ENCODE data around the gene ZSWIM7. TPM values are rescaled to one million over a fixed set of nuclear protein-coding genes. Genes with fewer than 3 reads are reported as not detected.

Gene ZSWIM7, protein sequence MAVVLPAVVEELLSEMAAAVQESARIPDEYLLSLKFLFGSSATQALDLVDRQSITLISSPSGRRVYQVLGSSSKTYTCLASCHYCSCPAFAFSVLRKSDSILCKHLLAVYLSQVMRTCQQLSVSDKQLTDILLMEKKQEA
- total RNA-seq = 10 to 100 TPM; 14.6 to 19.0 (median 16.3) TPM
- 27.6 TPM for total RNA-seq (2013)

DNA sequence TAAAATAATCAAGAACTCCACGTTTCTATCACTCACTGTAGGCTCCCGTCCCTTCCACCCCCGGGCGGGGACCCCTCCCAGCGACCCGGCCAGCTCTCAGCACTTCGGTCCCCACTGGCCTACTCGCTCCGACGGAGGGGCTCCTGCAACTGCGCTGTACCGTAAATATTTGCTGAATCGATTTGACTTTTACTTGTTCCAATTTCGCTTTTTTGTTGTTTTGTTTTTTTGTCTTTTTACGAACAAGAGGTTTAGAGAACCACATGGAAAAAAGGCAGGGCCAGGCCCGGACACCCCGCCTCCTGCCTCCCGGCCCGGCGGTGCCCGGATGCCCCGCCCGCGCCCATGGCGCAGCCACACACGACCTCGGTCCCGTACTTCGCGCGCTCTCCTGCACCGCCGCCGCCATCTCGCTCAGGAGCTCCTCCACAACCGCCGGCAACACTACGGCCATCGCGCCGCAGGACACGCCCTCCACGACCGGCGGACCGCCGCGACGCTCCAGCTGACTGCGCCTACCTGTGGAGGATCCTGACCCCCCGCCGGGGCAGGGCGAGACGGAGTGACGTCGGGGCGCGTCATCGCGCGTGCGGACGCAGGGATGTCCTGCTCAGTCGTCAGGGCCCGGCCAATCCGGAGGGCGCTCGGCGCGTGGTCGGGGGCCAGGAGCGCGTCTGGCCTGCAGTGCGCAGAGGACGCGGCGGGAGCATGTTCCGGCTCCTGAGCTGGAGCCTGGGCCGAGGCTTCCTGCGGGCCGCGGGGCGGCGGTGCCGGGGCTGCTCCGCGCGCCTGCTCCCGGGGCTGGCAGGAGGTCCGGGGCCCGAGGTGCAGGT lies at the start of gene ZSWIM7, which contains the start of gene TTC19:
Gene ZSWIM7 (minus strand): TSS at position 564 of the 833 bp plus-strand sequence. CDS start 110 bp downstream, at position 454.
Gene TTC19 (plus strand): TSS at position 684 of the 833 bp plus-strand sequence. CDS start 25 bp downstream, at position 709.
- intact Hi-C loops (cut with micrococcal nuclease) = no loop called here
- ATAC-seq = peak; percentile 87 to 94 (median 88)
- no peaks in the 10 kb centered on the region for H3K27me3 ChIP-seq (ENCODE audit: control insufficient read depth, insufficient read depth, low read length)
- no peaks in the 10 kb centered on the region for H3K27me3 Mint-ChIP-seq (ENCODE audit: low read depth in 2 of 2)
- H3K4me1 ChIP-seq (ENCODE audit: control insufficient read depth, insufficient read depth, low read length) = peaks cover 17% of the 10 kb centered on the region
- no peaks in the 10 kb centered on the region for H3K9me3 ChIP-seq (ENCODE audit: control insufficient read depth, insufficient read depth, low read length)
- TF ChIP-seq, protein P1, sequence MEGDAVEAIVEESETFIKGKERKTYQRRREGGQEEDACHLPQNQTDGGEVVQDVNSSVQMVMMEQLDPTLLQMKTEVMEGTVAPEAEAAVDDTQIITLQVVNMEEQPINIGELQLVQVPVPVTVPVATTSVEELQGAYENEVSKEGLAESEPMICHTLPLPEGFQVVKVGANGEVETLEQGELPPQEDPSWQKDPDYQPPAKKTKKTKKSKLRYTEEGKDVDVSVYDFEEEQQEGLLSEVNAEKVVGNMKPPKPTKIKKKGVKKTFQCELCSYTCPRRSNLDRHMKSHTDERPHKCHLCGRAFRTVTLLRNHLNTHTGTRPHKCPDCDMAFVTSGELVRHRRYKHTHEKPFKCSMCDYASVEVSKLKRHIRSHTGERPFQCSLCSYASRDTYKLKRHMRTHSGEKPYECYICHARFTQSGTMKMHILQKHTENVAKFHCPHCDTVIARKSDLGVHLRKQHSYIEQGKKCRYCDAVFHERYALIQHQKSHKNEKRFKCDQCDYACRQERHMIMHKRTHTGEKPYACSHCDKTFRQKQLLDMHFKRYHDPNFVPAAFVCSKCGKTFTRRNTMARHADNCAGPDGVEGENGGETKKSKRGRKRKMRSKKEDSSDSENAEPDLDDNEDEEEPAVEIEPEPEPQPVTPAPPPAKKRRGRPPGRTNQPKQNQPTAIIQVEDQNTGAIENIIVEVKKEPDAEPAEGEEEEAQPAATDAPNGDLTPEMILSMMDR (IDR thresholded peaks at IDR 0.05) = no peak
- H3K9me3 Mint-ChIP-seq = no peaks in the 10 kb centered on the region
- peak; percentile 93 to 95 for DNase-seq
- peak within 1 kb of the TSS; percentile 74 for H3K4me3 ChIP-seq (ENCODE audit: low read length)
- peaks cover 19 to 30% of the 10 kb centered on the region in 2 donors for H3K4me1 Mint-ChIP-seq
- H3K27ac Mint-ChIP-seq = peak within 1 kb of the TSS; percentile 75 to 83
- peaks cover 24% of the 10 kb centered on the region for H3K36me3 ChIP-seq (ENCODE audit: control insufficient read depth, insufficient read depth, low read length)
- peak within 1 kb of the TSS; percentile 88 for H3K27ac ChIP-seq (ENCODE audit: low read length)
- WGBS (ENCODE audit: insufficient coverage) = under 1% methylated on average over 91 of the region's 91 CpGs
- H3K4me3 Mint-ChIP-seq = peak within 1 kb of the TSS; percentile 95
- H3K36me3 Mint-ChIP-seq = no peaks in the 10 kb centered on the region

DNA sequence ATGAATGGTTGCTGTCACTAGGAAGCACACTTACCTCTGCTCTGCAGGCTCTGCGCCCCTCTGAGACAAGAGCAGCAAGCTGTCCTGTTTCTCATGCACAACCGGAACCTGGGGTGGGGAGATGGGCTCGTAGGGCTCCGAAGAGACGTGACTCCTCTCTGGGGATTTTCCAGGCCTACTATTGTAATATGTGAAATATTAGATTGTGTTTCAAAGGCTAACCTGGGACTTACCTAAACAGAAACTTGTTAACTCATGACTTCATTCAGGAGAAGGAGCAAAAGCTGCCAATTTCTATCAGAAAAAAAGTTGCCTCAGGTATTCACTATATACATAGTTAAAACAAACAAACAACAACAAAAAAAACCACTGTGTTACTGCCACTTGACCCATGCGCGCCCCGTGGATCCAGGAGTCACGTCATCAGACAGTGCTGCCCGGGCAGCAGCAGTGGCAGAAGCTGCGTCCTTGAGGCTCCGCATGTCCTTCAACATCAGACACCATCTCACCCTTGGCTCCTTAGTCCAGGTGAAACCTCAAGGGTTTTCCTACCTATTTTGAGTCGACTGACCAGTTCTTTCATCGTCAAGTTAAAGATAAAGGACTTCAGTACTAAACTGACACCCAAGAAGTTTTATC lies 49.4 kb upstream of the ZSWIM7 start:
- TF ChIP-seq, protein P1 (IDR thresholded peaks at IDR 0.05) = no peak
- H3K4me3 Mint-ChIP-seq = no peak overlapping the region
- H3K27ac ChIP-seq (ENCODE audit: low read length) = no peak overlapping the region
- no peak overlapping the region for H3K27ac Mint-ChIP-seq
- ATAC-seq (no peak), DNase-seq (no peak)
- peaks cover 19 to 21% of the 10 kb centered on the region in 2 donors for H3K4me1 Mint-ChIP-seq
- intact Hi-C loops (cut with micrococcal nuclease) = no loop called here
- H3K4me3 ChIP-seq (ENCODE audit: low read length) = no peak overlapping the region
- H3K36me3 ChIP-seq (ENCODE audit: control insufficient read depth, insufficient read depth, low read length) = peaks cover 63% of the 10 kb centered on the region
- 96% methylated on average over 14 of the region's 14 CpGs for WGBS (ENCODE audit: insufficient coverage)
- H3K4me1 ChIP-seq (ENCODE audit: control insufficient read depth, insufficient read depth, low read length) = no peaks in the 10 kb centered on the region
- no peaks in the 10 kb centered on the region for H3K9me3 ChIP-seq (ENCODE audit: control insufficient read depth, insufficient read depth, low read length)
- H3K27me3 ChIP-seq (ENCODE audit: control insufficient read depth, insufficient read depth, low read length) = no peaks in the 10 kb centered on the region
- H3K27me3 Mint-ChIP-seq (ENCODE audit: low read depth in 2 of 2) = no peaks in the 10 kb centered on the region
- peaks cover 6% of the 10 kb centered on the region for H3K36me3 Mint-ChIP-seq
- H3K9me3 Mint-ChIP-seq = no peaks in the 10 kb centered on the region

DNA sequence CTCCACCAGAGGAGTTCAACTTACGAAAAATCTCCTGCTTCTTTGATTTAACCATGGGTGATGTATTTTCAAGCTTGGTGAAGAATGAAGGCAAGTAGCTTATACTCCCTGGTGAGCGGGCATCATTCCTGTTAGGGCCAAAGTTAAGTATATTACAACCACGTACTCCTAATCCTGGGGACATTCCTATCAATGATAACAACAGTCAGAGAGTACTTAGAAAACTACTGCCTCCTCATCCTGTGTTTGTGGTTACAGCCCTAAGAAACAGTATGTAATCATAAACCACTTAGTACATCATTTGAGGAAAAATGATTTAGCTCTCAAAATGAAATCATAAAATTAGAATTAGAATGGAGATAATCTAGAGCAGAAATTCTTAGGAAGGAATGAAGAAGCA lies 47.5 kb upstream of the ZSWIM7 start:
- no peaks in the 10 kb centered on the region for H3K4me1 ChIP-seq (ENCODE audit: control insufficient read depth, insufficient read depth, low read length)
- H3K4me3 ChIP-seq (ENCODE audit: low read length) = no peak overlapping the region
- H3K27ac ChIP-seq (ENCODE audit: low read length) = no peak overlapping the region
- ATAC-seq = no peak
- no peaks in the 10 kb centered on the region for H3K9me3 ChIP-seq (ENCODE audit: control insufficient read depth, insufficient read depth, low read length)
- intact Hi-C loops (cut with micrococcal nuclease) = no loop called here
- Mint-ChIP-seq H3K4me3 (no peak overlapping the region), H3K4me1 (peaks cover 5 to 12% of the 10 kb centered on the region in 2 donors), H3K9me3 (no peaks in the 10 kb centered on the region), H3K27me3 (ENCODE audit: low read depth in 2 of 2) (no peaks in the 10 kb centered on the region), H3K27ac (peak overlapping the region; percentile 7 to 40), H3K36me3 (peaks cover 13% of the 10 kb centered on the region)
- no peaks in the 10 kb centered on the region for H3K27me3 ChIP-seq (ENCODE audit: control insufficient read depth, insufficient read depth, low read length)
- TF ChIP-seq, protein P1 (IDR thresholded peaks at IDR 0.05) = no peak
- 94% methylated on average over 2 of the region's 3 CpGs for WGBS (ENCODE audit: insufficient coverage)
- peaks cover 61% of the 10 kb centered on the region for H3K36me3 ChIP-seq (ENCODE audit: control insufficient read depth, insufficient read depth, low read length)
- DNase-seq = no peak
